Astrocyte of the cerebellum (primary cell): Measurements from ENCODE around the gene EIPR1.

Experiments used
- DNase-seq: peaks from one replicate; pipeline ENCODE4 v3.0.0-alpha.2; 2011; ENCODE audit warnings: low read depth
- H3K4me3 ChIP-seq: 2 replicates; pipeline ENCODE4 v1.5.1; 2011; ENCODE audit warnings: mild to moderate bottlenecking, low read depth, low read length, moderate library complexity
- in situ Hi-C: cut with HindIII; loops from 2 replicates; pipeline ENCODE4 v1.10.0; 2017; ENCODE audit warnings: low sequenced_read_pairs
- TF ChIP-seq, protein P1 (sequence below): IDR thresholded peaks from 2 replicates; pipeline ENCODE4 v1.5.1; 2012; ENCODE audit warnings: low read length, low read depth, moderate library complexity, mild to moderate bottlenecking; ENCODE audit errors: missing control alignments

The EIPR1 gene

DNA sequence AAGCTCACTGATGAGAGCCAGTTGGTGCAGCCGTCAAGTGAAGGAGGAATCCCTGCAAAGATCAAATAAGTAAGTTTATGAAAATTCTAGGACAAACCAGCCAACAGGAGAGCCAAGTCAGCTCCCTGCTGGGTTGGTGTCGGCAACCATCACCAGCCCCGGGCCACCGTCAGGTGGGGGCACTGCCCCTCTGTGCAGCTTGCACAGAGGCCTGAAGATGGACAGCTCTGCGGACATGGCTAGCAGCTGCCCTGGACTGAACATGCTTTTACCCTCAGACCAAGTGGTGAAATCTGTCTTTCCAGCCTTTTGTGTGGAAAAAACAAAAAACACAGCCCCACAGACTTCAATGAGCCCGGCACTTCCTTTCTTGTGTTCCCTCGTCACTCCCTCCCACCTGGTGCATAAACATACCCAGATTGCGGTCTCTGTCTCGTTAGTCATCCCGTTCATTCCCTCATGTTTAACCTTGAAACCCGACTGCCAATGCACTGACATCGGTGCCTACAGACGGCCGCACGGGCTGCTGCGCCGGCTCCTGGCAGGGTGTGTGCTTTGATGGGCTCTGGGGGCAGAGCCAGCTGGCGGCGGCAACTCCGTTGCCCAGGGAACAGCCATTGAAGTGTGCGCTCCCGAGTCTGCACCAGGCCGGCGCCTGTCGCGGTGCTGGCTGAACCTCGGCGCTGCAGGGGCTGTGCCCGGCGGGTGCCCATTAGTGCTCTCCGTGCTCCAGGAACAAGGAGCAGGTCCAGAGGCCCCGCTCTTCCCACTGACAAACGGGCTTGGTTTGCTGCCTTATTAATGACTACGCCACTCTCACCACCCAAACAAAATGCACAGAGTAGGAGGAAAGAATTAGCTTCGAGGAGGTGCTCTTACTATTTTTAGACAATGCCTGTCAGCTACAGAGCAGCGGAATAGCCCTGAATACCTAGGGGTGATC lies 95.3 kb downstream of the EIPR1 start:
- H3K4me3 ChIP-seq, result peak overlapping the region; percentile 31
- in situ Hi-C loops, result no loop called here
- peak; percentile 56 for DNase-seq
- TF ChIP-seq, protein P1, sequence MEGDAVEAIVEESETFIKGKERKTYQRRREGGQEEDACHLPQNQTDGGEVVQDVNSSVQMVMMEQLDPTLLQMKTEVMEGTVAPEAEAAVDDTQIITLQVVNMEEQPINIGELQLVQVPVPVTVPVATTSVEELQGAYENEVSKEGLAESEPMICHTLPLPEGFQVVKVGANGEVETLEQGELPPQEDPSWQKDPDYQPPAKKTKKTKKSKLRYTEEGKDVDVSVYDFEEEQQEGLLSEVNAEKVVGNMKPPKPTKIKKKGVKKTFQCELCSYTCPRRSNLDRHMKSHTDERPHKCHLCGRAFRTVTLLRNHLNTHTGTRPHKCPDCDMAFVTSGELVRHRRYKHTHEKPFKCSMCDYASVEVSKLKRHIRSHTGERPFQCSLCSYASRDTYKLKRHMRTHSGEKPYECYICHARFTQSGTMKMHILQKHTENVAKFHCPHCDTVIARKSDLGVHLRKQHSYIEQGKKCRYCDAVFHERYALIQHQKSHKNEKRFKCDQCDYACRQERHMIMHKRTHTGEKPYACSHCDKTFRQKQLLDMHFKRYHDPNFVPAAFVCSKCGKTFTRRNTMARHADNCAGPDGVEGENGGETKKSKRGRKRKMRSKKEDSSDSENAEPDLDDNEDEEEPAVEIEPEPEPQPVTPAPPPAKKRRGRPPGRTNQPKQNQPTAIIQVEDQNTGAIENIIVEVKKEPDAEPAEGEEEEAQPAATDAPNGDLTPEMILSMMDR, result no peak

DNA sequence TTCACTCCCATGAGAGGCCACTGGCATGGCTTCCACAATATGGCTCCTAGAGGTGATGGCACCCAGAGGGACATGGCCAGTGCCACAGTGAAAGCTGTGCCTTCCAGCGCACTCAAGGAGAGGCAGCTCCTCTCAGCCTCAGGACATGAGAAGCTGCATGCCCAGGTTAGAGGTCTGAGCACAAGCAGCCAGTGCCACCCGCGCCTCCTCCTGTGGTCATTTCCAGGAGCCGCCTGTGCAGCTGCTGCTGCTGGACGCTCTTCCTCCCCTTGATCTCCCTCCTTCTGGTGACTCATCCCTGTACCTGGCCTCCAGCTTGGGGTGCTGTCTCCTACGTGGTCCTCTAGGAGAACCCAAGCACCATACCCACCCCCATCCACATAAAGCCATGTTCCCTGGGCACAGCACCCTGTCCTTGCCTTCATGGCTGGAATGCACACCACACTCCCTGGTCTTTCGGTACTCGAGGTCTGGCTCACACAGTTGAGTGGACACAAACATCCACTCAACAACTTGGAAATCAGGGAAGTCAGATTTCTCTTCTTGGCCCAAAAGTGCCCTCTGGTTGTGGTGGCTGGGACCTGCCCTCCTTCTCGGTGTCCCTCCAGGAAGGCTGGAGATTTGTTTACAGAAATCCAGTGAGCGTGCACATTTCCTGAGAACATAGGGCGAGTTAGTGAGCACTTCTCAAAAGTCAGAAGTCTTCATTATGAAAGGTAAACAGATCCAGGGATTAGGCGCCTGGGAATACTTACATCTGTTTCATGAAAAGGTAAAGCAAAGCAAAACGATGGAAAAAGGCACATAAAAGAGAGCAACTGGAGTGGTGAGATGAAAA lies 96.7 kb downstream of the EIPR1 start:
- no peak for DNase-seq
- in situ Hi-C loops, result no loop called here
- TF ChIP-seq, protein P1, result no peak
- H3K4me3 ChIP-seq, result no peak overlapping the region

DNA sequence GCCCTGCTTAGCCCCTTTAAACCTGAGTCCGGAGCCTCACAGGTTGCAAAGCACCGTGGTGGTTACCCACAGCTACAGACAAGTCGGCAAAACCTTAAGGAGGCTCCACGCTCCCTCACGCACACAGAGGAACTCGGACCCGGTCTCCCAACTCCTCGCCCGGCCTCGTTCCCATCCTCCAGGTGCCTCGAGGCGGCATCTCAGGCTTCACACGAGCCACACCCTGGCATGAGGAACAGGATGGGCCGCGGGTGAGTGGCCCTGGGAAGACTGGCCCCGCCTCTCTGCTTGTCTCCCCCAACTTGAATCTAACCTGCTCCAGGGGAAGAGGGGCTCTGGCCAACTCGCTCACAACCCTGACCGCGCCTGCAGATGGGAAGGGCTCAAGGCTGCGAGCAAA lies 97.4 kb downstream of the EIPR1 start:
- TF ChIP-seq, protein P1, result no peak
- H3K4me3 ChIP-seq, result no peak overlapping the region
- in situ Hi-C loops, result no loop called here
- DNase-seq, result no peak

- TF ChIP-seq, protein P1, result no peak
Measured at GRCh38 chr2:3279236-3279960, 98.2 kb downstream of the EIPR1 start.

DNA sequence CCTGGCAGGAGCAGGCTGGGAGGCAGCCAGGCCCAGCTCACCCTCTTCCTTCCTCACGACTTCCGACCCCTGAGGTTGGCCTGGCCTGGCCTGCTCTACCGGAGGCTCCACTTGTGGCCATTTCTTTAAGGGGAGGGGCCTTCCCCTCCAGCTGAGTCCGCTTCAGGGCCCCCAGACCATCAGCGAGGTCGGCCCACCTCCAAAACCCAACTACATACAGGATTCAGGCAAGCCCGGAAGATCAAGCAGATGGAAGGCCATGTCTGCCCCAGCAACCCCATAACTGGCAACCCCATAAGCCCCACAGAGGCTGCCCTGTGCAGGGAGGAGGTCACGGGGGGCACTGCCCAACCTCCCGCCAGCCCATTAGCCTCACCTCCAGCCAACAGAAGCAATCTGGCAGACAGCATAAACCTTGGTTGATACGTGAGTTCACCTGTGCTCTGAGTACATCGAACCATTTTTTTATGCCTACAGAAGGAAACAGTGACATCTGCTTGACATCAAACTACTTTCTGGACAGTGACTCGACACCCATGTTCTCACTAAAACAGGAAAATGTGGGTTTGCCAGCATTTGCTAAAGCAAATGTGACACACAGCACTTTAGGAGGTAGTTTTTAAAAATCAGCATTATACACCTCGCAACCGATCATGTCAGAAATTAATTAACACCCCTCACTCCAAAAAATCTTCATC lies 98.9 kb downstream of the EIPR1 start:
- in situ Hi-C loops, result no loop called here
- TF ChIP-seq, protein P1, result no peak
- DNase-seq, result no peak
- no peak overlapping the region for H3K4me3 ChIP-seq

More at GRCh38 chr2:3279236-3279960, 98.2 kb downstream of the EIPR1 start:
- in situ Hi-C loops, result no loop called here
- no peak for DNase-seq
- no peak overlapping the region for H3K4me3 ChIP-seq
